Measurements from ENCODE around the gene SNX14.

The SNX14 gene

DNA sequence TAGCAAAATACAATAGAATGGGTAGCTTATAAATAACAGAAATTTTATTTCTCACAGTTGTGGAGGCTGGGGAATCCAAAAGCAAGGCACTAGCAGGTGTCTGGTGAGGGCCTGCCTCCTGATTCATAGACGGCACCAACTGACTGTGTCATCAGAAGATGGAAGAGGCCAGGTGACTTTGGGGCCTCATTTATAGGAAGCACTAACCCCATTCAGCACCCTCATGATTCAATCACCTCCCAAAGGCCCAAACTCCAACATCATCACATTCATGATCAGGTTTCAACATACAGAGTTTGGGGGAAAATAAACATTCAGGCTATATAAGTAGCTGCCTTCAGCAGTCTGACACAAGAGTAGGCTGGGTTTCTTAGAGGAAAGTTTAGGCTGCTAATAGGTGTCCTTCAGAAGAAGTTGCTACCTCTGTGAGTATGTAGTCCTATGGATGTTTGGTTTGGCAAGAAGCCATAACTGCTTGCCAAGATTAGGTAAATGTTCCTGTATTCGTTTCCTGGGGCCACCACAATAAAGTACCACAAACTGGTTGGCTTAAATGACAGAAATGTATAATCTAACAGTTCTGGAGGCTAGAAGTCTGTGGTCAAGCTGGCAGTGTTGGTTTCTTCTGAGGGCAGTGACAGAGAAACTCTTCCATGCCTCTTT lies 94.9 kb downstream of the SNX14 start:
- Histone ChIP-seq H3K9me3 (ENCODE audit: control insufficient read depth, insufficient read depth, low read depth, low read length) (no peaks in the 10 kb centered on the region), H3K4me3 (ENCODE audit: low read depth, low read length) (no peak overlapping the region), H3K36me3 (ENCODE audit: control insufficient read depth in 2 of 2, insufficient read depth in 1 of 2, low read length in 2 of 2) (peaks cover 0 to 11% of the 10 kb centered on the region in 2 experiments; a peak in 1 of 3 replicates), H3K4me1 (ENCODE audit: control insufficient read depth, insufficient read depth, low read length) (peaks cover 15% of the 10 kb centered on the region), H3K27ac (ENCODE audit: extremely low read depth, low read depth, low read length) (peak overlapping the region; percentile 1; the same call in 1 of the 2 replicates)
- CTCF ChIA-PET, result interaction anchor here (0.9 to 7.7 kb wide), 5 partner anchors 15 to 143 kb away, joined by 3 to 89 read pairs (median 6); no protein-coding TSS in a partner anchor
- POLR2A ChIA-PET, result interaction anchor here (1.6 kb wide), 1 partner anchor 180 kb away, joined by 7 read pairs; no protein-coding TSS in a partner anchor
- TF ChIP-seq ZNF558 (tag by site-specific recombination; IDR thresholded peaks at IDR 0.05) (peak; percentile 51; the same call in 1 of the 2 replicates), GLI2 (tag by site-specific recombination; IDR thresholded peaks at IDR 0.05; ENCODE audit: borderline replicate concordance, low read depth) (peak; percentile 3; the same call in 1 of the 2 replicates), ZXDB (tag by site-specific recombination; IDR thresholded peaks at IDR 0.05) (peak; percentile 68), TRIM28 (IDR thresholded peaks at IDR 0.05; ENCODE audit: borderline replicate concordance, low read length) (peak; percentile 89), SETDB1 (IDR thresholded peaks at IDR 0.05; ENCODE audit: insufficient read length, low read length) (peak; percentile 25), KLF10 (tag by site-specific recombination; IDR thresholded peaks at IDR 0.05) (0 out of 2 replicates have a peak, but pooled peaks have one; percentile 41), ZNF366 (tag by site-specific recombination; conservative IDR thresholded peaks at IDR 0.05) (peak; percentile 85), ZBTB20 (tag by site-specific recombination; IDR thresholded peaks at IDR 0.05) (peak; percentile 94), ZNF350 (tag by site-specific recombination; IDR thresholded peaks at IDR 0.05) (peak; percentile 50; the same call in 1 of the 2 replicates), ZNF654 (tag by site-specific recombination; IDR thresholded peaks at IDR 0.05; ENCODE audit: low read depth) (no peak), ZNF600 (tag by site-specific recombination; IDR thresholded peaks at IDR 0.05) (peak; percentile 28; the same call in 1 of the 2 replicates), MYNN (tag by site-specific recombination; IDR thresholded peaks at IDR 0.05; ENCODE audit: borderline replicate concordance) (no peak), ZNF404 (tag by site-specific recombination; IDR thresholded peaks at IDR 0.05) (no peak), ZNF121 (tag by site-specific recombination; IDR thresholded peaks at IDR 0.05) (no peak), OSR2 (tag by site-specific recombination; IDR thresholded peaks at IDR 0.05) (peak; percentile 96), ZNF311 (tag by site-specific recombination; IDR thresholded peaks at IDR 0.05; ENCODE audit: borderline replicate concordance) (no peak), ZNF549 (tag by site-specific recombination; IDR thresholded peaks at IDR 0.05) (peak; percentile 74; the same call in 1 of the 2 replicates), ZNF16 (tag by site-specific recombination; IDR thresholded peaks at IDR 0.05; ENCODE audit: low read depth) (no peak), ZNF394 (tag by site-specific recombination; IDR thresholded peaks at IDR 0.05; ENCODE audit: borderline replicate concordance) (peak; percentile 18; the same call in 1 of the 2 replicates), ZNF354C (tag by site-specific recombination; IDR thresholded peaks at IDR 0.05; ENCODE audit: borderline replicate concordance, low read depth) (no peak)
- TF ChIP-seq, protein P1, sequence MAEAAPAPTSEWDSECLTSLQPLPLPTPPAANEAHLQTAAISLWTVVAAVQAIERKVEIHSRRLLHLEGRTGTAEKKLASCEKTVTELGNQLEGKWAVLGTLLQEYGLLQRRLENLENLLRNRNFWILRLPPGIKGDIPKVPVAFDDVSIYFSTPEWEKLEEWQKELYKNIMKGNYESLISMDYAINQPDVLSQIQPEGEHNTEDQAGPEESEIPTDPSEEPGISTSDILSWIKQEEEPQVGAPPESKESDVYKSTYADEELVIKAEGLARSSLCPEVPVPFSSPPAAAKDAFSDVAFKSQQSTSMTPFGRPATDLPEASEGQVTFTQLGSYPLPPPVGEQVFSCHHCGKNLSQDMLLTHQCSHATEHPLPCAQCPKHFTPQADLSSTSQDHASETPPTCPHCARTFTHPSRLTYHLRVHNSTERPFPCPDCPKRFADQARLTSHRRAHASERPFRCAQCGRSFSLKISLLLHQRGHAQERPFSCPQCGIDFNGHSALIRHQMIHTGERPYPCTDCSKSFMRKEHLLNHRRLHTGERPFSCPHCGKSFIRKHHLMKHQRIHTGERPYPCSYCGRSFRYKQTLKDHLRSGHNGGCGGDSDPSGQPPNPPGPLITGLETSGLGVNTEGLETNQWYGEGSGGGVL (tag by site-specific recombination; IDR thresholded peaks at IDR 0.05), result 0 out of 2 replicates have a peak, but pooled peaks have one; percentile 35
- TF ChIP-seq, protein P2, sequence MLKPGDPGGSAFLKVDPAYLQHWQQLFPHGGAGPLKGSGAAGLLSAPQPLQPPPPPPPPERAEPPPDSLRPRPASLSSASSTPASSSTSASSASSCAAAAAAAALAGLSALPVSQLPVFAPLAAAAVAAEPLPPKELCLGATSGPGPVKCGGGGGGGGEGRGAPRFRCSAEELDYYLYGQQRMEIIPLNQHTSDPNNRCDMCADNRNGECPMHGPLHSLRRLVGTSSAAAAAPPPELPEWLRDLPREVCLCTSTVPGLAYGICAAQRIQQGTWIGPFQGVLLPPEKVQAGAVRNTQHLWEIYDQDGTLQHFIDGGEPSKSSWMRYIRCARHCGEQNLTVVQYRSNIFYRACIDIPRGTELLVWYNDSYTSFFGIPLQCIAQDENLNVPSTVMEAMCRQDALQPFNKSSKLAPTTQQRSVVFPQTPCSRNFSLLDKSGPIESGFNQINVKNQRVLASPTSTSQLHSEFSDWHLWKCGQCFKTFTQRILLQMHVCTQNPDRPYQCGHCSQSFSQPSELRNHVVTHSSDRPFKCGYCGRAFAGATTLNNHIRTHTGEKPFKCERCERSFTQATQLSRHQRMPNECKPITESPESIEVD (tag by site-specific recombination; IDR thresholded peaks at IDR 0.05), result peak; percentile 83
- TF ChIP-seq, protein P3, sequence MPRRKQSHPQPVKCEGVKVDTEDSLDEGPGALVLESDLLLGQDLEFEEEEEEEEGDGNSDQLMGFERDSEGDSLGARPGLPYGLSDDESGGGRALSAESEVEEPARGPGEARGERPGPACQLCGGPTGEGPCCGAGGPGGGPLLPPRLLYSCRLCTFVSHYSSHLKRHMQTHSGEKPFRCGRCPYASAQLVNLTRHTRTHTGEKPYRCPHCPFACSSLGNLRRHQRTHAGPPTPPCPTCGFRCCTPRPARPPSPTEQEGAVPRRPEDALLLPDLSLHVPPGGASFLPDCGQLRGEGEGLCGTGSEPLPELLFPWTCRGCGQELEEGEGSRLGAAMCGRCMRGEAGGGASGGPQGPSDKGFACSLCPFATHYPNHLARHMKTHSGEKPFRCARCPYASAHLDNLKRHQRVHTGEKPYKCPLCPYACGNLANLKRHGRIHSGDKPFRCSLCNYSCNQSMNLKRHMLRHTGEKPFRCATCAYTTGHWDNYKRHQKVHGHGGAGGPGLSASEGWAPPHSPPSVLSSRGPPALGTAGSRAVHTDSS (tag by site-specific recombination; IDR thresholded peaks at IDR 0.05), result no peak
- TF ChIP-seq, protein P4, sequence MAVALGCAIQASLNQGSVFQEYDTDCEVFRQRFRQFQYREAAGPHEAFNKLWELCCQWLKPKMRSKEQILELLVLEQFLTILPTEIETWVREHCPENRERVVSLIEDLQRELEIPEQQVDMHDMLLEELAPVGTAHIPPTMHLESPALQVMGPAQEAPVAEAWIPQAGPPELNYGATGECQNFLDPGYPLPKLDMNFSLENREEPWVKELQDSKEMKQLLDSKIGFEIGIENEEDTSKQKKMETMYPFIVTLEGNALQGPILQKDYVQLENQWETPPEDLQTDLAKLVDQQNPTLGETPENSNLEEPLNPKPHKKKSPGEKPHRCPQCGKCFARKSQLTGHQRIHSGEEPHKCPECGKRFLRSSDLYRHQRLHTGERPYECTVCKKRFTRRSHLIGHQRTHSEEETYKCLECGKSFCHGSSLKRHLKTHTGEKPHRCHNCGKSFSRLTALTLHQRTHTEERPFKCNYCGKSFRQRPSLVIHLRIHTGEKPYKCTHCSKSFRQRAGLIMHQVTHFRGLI (tag by site-specific recombination; IDR thresholded peaks at IDR 0.05), result peak; percentile 38; the same call in 1 of the 2 replicates
- TF ChIP-seq, protein P5, sequence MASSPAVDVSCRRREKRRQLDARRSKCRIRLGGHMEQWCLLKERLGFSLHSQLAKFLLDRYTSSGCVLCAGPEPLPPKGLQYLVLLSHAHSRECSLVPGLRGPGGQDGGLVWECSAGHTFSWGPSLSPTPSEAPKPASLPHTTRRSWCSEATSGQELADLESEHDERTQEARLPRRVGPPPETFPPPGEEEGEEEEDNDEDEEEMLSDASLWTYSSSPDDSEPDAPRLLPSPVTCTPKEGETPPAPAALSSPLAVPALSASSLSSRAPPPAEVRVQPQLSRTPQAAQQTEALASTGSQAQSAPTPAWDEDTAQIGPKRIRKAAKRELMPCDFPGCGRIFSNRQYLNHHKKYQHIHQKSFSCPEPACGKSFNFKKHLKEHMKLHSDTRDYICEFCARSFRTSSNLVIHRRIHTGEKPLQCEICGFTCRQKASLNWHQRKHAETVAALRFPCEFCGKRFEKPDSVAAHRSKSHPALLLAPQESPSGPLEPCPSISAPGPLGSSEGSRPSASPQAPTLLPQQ (tag by site-specific recombination; IDR thresholded peaks at IDR 0.05), result peak; percentile 79
- TF ChIP-seq, protein P6, sequence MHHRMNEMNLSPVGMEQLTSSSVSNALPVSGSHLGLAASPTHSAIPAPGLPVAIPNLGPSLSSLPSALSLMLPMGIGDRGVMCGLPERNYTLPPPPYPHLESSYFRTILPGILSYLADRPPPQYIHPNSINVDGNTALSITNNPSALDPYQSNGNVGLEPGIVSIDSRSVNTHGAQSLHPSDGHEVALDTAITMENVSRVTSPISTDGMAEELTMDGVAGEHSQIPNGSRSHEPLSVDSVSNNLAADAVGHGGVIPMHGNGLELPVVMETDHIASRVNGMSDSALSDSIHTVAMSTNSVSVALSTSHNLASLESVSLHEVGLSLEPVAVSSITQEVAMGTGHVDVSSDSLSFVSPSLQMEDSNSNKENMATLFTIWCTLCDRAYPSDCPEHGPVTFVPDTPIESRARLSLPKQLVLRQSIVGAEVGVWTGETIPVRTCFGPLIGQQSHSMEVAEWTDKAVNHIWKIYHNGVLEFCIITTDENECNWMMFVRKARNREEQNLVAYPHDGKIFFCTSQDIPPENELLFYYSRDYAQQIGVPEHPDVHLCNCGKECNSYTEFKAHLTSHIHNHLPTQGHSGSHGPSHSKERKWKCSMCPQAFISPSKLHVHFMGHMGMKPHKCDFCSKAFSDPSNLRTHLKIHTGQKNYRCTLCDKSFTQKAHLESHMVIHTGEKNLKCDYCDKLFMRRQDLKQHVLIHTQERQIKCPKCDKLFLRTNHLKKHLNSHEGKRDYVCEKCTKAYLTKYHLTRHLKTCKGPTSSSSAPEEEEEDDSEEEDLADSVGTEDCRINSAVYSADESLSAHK (tag by site-specific recombination; IDR thresholded peaks at IDR 0.05), result peak; percentile 47; the same call in 1 of the 2 replicates
